HG03280 (cell line): ENCODE data around the gene URB1.

ENCODE experiments used
- ATAC-seq: cut with Tn5 transposase; IDR thresholded peaks from one replicate; pipeline ENCODE4 v1.9.1; 2021; ENCODE audit warnings: mild to moderate bottlenecking, moderate library complexity; ENCODE audit not compliant: unreplicated experiment

Gene URB1

DNA sequence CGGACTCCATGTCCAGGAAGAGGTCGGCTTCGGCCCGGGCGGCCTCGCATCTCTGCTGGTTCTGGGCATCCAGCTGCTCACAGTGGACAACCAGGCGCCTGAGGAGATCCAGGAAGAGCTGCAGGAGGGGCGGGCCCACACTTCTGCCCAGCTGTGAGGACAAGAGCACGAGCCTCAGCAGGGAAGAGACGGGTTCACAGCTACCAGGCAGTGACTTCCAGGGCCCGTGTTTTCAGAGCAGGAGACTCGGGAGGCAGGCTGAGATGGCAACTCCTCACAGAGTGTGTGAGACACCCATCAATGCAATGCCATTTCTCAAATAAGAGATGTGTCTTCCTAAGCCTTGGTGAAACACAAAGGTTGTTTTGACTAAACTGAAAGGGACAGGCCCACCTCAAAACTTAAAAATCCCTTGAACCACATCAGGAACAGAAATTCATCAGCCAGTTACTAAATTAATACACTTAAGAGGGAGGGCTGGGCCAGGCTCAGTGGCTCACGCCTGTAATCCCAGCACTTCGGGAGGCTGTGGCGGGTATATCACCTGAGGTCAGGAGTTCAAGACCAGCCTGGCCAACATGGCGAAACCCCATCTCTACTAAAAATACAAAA lies 43.4 kb downstream of the URB1 start:
- no peak for ATAC-seq

DNA sequence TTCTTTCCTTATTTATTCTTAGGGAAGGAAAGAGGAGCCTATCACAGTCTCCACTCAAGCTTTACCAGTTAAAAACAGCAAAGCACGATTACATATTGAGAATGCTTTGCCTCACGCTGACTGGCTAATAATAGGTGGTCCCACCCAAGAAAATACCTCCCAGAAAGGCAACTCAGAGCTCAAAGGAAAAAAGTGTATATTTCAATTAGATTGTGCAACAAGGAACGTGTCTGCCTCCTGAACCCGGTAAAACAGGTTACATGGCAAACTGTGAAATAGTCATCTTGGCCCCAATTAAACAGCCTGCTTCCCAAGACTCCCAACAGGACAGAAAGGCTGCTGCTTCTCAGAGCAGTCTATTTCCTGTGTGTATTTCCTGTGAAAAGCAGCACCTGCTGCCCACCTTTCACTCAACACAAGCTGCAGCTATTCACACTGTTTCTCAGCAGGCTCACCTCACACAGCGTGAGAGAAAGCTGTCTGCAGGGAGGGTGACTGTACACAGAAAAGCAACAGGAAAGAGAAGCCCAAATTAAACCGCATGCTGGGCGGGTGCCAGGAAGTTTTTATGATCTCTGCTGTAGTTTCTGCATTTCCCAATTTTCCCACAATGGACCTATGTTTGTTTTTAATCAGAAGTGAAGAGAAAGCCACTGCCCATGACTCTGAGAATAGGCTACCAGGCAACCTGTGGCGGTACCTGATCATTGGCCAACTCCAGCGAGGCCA lies 44.0 kb downstream of the URB1 start:
- no peak for ATAC-seq

DNA sequence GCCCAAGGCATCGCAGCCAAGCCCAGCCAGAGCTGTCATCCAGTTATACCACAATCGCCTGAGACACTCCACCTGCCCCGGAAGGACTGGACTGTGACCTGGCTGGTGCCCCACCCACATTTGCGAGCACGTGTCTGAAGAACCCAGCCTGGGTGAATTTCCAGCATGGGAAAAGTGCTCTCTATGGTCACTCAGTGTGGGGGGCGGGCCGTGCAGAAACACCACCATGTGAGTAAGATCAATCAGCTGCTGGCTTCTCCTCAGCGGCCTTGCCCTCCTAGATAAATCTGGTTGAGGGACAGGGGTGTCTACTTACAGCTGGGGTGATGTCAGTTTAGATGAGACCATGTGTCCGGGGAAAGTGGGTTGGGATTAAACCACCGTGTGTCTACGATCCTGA lies 44.8 kb downstream of the URB1 start:
- no peak for ATAC-seq

DNA sequence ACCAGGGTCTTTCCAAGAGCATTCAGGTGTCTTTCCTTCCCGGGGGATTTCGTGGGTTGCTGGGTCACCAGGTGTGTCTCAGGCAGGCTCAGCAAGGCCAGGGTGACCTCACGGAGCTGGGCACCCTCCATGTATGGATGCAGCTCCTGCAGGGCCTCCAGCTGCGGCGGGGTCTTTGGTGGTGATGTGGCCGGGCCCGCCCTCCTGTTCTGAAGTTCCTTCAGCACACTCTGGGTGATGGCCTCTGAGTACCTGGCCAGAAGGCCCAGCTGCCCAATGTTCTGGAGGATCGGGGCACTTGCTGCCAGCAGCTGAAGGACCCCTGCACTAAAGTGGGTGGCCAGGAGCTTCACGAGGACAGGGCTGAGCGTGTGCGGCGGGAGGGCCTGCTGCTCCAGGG lies 45.5 kb downstream of the URB1 start:
- no peak for ATAC-seq

DNA sequence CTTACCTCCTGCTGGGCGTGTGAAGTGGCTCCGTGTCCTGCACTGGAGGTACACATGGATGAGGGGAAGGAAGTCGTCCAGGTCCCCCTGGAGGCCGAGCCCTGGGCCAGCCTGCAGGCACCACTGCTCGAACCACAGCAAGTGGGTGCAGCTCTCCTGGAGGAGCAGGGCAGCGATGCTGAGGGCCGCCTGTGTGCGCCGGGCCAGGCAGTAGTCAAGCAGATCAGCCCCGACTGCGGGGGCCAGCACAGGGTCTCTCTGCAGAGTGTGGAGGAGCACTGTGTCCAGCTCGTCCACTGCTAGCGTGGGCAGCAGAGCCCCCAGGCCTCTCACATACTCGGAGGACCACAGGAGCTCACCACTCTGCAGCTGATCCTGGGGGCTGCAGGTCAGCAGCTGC lies 45.9 kb downstream of the URB1 start:
- no peak for ATAC-seq

DNA sequence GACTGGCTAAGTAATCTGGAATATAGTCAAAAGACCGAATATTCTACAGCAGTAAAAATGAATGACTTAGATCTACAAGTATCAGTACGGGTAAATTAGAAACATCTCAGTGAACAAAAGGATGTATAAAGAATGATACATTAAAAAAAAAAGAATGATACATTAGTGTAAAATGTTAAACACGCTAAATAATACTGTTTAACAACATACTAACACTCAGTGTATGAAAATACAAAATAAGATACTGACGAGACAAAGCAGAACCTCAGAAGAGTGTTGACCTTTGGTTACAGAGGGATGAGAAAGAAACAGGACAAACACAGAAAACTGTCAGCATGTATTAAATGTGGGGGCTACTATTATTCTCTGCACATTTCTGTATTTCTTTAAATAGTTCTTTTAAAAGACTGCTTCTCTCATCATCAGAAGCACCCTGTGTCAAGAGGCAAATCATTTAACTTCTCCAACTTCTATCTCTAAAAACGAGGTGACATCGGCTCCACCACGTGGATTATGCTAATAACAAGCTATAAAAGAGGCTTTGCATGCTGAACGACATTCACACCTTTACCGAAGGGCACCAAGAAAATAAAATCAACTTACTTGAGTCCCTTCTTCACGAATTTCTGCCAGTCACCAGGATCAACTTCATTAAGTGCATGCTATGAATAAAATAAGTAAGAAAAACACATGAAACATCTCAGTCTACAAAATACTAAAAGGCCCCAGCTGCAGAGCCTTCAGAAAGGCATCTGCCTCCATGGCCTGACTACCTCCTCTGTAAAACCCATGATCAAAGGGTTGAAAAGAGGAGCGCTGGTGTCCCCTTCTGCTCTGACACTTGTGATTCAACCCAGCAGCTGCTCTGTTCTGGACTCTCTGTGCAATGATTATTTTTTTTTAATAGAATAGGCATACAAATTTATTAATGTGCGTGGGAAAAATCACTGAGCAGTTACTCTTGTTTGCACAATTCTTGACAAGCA lies 51.7 kb downstream of the URB1 start:
- no peak for ATAC-seq

GRCh38 chr21:32338209-32338921 lies 54.4 kb downstream of the URB1 start:
- no peak for ATAC-seq

- ATAC-seq: no peak
Measured at GRCh38 chr21:32337206-32337605, 55.6 kb downstream of the URB1 start.

DNA sequence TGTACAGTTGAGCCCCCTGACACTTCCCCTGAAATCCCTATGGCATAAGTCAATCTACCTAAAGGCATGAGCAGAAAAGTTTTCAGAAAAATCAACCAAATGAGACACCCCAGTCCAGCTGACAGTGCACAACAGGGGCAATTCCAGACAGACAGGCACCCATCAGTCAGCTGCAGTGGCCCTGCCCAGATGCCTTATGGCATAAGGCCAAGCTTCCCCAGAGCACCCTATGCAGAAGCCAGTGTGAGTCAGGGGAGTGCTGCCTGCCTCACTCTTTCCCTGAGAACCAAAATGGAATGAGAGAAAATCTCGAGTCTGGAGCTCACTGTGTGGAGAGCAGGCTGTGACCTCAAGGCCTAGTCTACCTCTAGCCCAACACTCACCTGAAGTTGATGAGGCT lies 56.1 kb downstream of the URB1 start:
- ATAC-seq: no peak

GRCh38 chr21:32335601-32336575 lies 56.9 kb downstream of the URB1 start:
- ATAC-seq: no peak

DNA sequence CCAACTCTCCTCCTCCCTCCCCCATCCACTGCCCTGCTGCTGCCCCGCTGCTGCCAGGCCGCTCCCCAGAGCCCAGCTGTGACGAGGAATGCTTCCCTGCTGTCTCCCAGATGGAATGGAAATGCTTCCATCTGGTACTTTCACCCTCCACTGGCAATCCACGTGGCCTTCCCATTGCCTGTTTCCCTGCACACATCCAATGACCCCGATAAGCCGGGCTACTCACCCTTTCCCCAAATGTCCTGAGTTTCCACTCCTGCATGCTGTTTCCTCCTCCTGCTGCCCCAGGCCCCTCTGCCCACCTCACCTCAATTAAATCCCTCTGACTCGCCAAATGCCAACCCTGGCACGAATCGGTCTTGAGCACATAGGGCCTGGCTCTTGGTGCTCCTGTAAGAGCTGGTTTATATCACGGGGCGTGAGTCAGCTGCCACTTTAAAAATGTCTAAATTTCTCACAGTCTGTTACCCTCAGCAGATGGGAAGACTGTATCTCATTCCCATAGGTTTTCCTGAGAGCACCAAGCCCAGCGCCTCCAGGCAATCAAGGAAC lies 57.8 kb downstream of the URB1 start:
- ATAC-seq: no peak

GRCh38 chr21:32333953-32334673 lies 58.7 kb downstream of the URB1 start:
- ATAC-seq: no peak

DNA sequence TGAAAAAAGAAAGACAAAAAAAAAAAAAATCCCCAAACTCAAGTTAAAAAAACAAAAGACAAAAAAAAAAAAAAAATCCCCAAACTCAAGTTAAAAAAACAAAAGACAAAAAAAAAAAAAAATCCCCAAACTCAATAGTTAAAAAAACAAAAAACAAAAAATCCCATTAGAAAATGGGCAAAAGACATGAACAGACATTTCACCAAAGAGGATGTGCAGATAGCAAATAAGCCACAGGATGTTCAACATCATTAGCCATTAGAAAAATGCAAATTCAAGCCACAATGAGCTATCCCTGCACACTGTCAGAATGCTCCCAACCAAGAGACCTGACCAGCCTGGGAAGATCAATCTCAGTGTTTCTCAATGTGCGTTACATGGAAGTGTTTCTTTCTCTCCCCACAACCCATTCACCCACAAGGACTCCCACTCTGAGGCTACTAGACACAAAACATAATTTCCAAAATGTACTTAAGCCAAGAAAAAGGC lies 60.3 kb downstream of the URB1 start:
- no peak for ATAC-seq

GRCh38 chr21:32331444-32332305 lies 61.1 kb downstream of the URB1 start:
- ATAC-seq: no peak

DNA sequence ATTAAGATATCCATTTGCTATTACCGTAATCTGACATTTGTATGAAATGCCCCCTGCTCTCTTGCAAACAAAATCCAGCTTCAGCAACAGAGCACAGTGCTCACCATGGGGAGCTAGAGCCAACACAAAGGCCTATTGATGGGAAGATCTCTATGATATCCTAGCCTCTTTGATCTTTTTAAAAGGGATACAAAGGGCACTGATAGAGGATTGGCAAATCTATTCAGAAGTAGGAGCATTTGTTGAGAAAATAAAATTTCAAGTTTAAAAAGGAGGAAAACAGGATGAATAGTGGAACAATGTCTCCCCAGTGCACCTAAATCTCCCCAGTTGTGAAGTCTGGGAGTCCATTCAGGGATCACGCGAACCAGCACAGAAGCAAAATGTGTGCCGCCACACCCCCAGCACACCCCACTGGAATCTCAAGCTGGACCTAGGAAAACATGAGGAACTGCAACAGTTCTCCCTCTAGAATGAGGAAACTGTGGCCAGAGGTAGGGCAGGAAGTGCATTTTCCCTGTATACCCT lies 62.0 kb downstream of the URB1 start:
- ATAC-seq: no peak

- ATAC-seq: no peak
Measured at GRCh38 chr21:32329776-32330175, 63.0 kb downstream of the URB1 start.

GRCh38 chr21:32329331-32329730 lies 63.5 kb downstream of the URB1 start:
- ATAC-seq: no peak

DNA sequence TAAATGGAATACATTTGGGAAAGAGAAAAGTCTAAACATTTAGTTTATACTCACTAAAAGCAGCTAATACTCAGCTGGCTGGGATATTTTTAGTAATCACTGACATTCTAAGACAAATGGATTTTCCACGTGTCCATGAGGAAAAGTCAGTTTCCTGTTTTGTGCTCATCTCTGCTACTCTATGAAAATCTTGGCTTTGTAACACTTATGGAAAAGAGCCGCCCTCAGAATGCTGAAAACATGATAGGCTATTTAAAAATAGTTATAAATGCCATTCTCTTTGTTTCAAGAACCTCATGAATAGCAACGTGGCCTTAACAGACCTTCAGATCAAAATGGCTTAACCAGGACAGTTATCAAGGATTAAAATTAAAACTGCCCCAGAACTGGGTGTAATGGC lies 64.2 kb downstream of the URB1 start:
- ATAC-seq: no peak
